EH (cell line): ENCODE measurements around the gene CENPO.

ENCODE experiments used
- DNase-seq: peaks from one replicate; pipeline ENCODE4 v3.0.0-alpha.2; 2015; ENCODE audit warnings: low read depth

CENPO gene

DNA sequence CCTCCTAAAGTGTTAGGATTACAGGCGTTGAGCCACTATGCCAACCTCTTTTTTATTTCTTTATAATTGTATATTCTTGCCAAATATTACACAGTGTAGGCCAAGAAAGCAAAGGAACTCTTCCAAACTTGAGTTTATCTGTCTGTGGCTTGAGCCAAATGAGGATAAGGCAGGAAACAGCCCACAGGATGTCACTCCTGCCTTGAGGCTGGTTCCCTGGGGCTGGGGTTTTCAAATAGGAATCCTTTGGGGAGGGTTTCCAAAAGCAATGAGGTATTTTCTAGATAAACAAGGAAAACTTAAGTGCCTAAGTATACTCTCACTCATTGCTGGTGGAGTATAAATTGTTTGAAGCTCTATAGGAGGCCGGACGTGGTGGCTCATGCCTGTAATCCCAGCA lies 70.4 kb downstream of the CENPO start:
- peak; percentile 69 for DNase-seq

DNA sequence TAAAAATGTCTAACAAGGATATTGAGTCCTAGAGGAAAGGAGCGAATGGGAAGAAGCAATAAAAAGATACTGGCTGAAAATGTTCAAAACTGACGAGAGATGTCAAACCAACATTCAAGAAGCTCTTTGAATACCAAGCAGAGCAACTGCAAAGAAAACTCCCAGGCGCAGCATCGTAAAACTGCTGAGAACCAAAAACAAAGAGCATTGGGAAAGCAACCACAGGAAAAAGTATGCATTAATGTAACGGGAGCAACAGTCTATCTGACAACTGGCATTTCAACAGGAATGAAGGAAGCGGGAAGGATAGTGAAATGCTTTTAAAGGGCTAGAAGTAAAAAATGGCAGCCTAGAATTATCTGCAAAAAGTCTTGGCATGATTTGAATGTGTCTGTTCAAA lies 73.7 kb downstream of the CENPO start:
- peak; percentile 62 for DNase-seq

DNA sequence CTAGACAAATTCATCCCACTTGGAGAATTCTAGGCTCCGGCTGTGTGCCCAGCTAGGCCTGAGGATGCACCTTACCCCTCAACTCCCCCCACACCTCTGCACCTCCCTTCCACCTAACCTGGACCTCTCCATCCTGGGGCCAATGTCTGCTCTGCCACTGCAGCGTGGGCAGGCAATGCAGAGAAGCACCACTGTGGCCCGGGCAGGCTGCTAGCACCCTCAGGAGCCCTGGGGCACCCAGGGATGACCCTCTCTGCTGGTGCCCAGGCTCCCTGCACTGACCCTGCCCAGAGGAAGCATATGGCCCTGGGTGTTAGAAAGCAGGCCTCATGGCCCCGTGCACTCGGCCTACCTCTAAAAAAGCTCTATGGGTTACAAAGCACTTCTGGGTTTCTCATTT lies 77.2 kb downstream of the CENPO start:
- DNase-seq = no peak

DNA sequence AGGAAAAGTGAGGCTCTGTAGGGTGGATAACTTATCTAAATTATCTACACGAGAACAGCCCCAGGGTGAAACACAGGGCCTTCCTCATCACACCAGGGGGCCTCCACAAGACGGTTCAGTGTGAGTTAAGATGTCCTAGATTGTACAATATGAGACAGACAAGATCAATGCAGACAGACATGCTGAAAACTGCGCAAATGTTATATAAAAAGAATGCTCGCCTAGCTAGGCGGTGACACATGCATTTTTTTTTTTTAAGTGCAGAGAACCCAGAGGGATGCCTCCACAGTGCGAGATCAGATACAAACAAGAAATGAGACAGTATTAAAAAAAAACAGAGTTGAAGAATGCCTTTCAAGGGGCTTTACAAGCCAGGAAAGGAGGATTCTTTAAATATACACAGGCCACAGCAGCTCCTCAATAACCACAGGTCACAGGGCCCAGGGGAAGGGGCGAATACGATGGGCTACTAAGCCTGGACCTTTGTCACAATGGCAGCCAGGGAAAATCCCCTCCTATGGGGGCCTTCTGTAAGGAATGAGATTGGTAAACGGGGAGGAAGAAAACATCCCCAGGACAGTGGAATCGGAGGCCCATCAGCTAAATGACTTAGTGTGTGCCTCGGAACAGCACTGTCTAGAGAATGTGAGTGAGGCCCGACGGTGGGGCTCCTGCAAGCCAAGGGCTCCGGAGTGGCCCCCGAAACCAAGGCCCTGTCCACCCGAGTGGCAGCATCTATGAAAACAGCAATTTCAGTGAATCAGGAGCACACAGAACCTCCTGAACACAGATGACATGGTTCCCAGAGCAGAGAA lies 77.9 kb downstream of the CENPO start:
- DNase-seq = no peak

DNA sequence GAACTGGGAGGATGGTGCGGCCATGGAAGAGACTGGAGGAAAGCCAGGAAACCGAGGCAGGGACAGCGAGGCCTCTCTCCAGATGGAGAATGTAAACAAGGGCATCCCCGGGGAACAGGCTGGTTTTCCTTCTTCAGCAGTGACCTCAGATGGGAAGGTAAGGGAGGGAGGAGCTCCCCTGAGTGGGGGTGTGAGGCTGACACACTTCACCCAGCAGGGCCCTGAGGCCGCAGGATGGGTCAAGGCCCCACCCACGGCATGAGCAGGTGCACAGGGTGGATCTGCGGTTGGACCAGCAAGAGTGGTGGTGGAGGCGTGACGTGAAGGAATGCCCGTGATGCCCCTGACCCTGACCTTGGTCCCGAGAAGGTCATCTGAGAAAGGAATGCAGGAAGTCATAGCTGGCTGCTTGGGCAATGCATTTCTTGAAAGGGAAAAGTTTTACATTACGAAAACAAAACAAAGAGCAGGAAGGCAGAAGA lies 78.7 kb downstream of the CENPO start:
- peak; percentile 36 for DNase-seq
